ENCODE data around the gene TRPV4.

Gene TRPV4

GRCh38 chr12:109765446-109765810 is 67.8 kb downstream of the TRPV4 start:
- TF ChIP-seq GATA2 (IDR thresholded peaks at IDR 0.05; ENCODE audit: low read depth, low read length) (no peak), GATA3 (IDR thresholded peaks at IDR 0.05; ENCODE audit: low read depth, low read length) (no peak)

- TF ChIP-seq GATA3 (IDR thresholded peaks at IDR 0.05; ENCODE audit: low read depth, low read length) (no peak), GATA2 (IDR thresholded peaks at IDR 0.05; ENCODE audit: low read depth, low read length) (no peak)
Measured at GRCh38 chr12:109764776-109765445, 68.3 kb downstream of the TRPV4 start.

- TF ChIP-seq GATA2 (IDR thresholded peaks at IDR 0.05; ENCODE audit: low read depth, low read length) (no peak), GATA3 (IDR thresholded peaks at IDR 0.05; ENCODE audit: low read depth, low read length) (no peak)
Measured at GRCh38 chr12:109764123-109764522, 69.1 kb downstream of the TRPV4 start.

GRCh38 chr12:109763201-109763841 is 69.9 kb downstream of the TRPV4 start:
- TF ChIP-seq GATA3 (IDR thresholded peaks at IDR 0.05; ENCODE audit: low read depth, low read length) (no peak), GATA2 (IDR thresholded peaks at IDR 0.05; ENCODE audit: low read depth, low read length) (no peak)

- no peak for TF ChIP-seq GATA2 (IDR thresholded peaks at IDR 0.05; ENCODE audit: low read depth, low read length)
- TF ChIP-seq GATA3 (IDR thresholded peaks at IDR 0.05; ENCODE audit: low read depth, low read length): no peak
Measured at GRCh38 chr12:109762673-109763191, 70.5 kb downstream of the TRPV4 start.

GRCh38 chr12:109762071-109762672 is 71.0 kb downstream of the TRPV4 start:
- TF ChIP-seq GATA2 (IDR thresholded peaks at IDR 0.05; ENCODE audit: low read depth, low read length): no peak
- TF ChIP-seq GATA3 (IDR thresholded peaks at IDR 0.05; ENCODE audit: low read depth, low read length): no peak

- TF ChIP-seq GATA3 (IDR thresholded peaks at IDR 0.05; ENCODE audit: low read depth, low read length) (no peak), GATA2 (IDR thresholded peaks at IDR 0.05; ENCODE audit: low read depth, low read length) (no peak)
Measured at GRCh38 chr12:109760930-109761921, 72.0 kb downstream of the TRPV4 start.

- TF ChIP-seq GATA2 (IDR thresholded peaks at IDR 0.05; ENCODE audit: low read depth, low read length): no peak
- TF ChIP-seq GATA3 (IDR thresholded peaks at IDR 0.05; ENCODE audit: low read depth, low read length): no peak
Measured at GRCh38 chr12:109760031-109760929, 72.9 kb downstream of the TRPV4 start.

GRCh38 chr12:109759595-109759994 is 73.6 kb downstream of the TRPV4 start:
- no peak for TF ChIP-seq GATA3 (IDR thresholded peaks at IDR 0.05; ENCODE audit: low read depth, low read length)
- TF ChIP-seq GATA2 (IDR thresholded peaks at IDR 0.05; ENCODE audit: low read depth, low read length): no peak

GRCh38 chr12:109758426-109759420 is 74.5 kb downstream of the TRPV4 start:
- no peak for TF ChIP-seq GATA3 (IDR thresholded peaks at IDR 0.05; ENCODE audit: low read depth, low read length)
- no peak for TF ChIP-seq GATA2 (IDR thresholded peaks at IDR 0.05; ENCODE audit: low read depth, low read length)

- no peak for TF ChIP-seq GATA3 (IDR thresholded peaks at IDR 0.05; ENCODE audit: low read depth, low read length)
- no peak for TF ChIP-seq GATA2 (IDR thresholded peaks at IDR 0.05; ENCODE audit: low read depth, low read length)
Measured at GRCh38 chr12:109757671-109758265, 75.4 kb downstream of the TRPV4 start.

All from SH-SY5Y (cell line).